UCSD-AML1 (cell line): Measurements from ENCODE around the gene RNU5B-1.

Experiments
- DNase-seq: peaks from one replicate; lab custom pipeline; 2025; ENCODE audit not compliant: unreplicated experiment; lab: John Stamatoyannopoulos, UW

RNU5B-1 gene

GRCh38 chr15:65327651-65328393, 23.3 kb downstream of the RNU5B-1 start:
- no peak for DNase-seq

- no peak for DNase-seq
These were observed 24.2 kb downstream of the RNU5B-1 start for GRCh38 chr15:65328506-65329287.

- no peak for DNase-seq
These were observed 25.0 kb downstream of the RNU5B-1 start for GRCh38 chr15:65329288-65329983.

GRCh38 chr15:65329984-65330735, 25.7 kb downstream of the RNU5B-1 start:
- DNase-seq, result no peak

- DNase-seq, result no peak
These were observed 26.6 kb downstream of the RNU5B-1 start for GRCh38 chr15:65330934-65331645.

- no peak for DNase-seq
These were observed 27.3 kb downstream of the RNU5B-1 start for GRCh38 chr15:65331811-65332210.

- DNase-seq, result no peak
These were observed 28.1 kb downstream of the RNU5B-1 start for GRCh38 chr15:65332391-65333147.

- DNase-seq, result no peak
These were observed 28.8 kb downstream of the RNU5B-1 start for GRCh38 chr15:65333148-65333820.

- DNase-seq, result no peak
These were observed 29.4 kb downstream of the RNU5B-1 start for GRCh38 chr15:65333856-65334255.

GRCh38 chr15:65334586-65335231, 30.2 kb downstream of the RNU5B-1 start:
- no peak for DNase-seq

GRCh38 chr15:65335278-65336055, 31.0 kb downstream of the RNU5B-1 start:
- DNase-seq, result no peak

- DNase-seq, result no peak
These were observed 32.3 kb downstream of the RNU5B-1 start for GRCh38 chr15:65336493-65337435.

GRCh38 chr15:65337436-65338070, 33.1 kb downstream of the RNU5B-1 start:
- no peak for DNase-seq

GRCh38 chr15:65338366-65338765, 33.9 kb downstream of the RNU5B-1 start:
- no peak for DNase-seq

GRCh38 chr15:65338823-65339222, 34.3 kb downstream of the RNU5B-1 start:
- DNase-seq, result no peak

GRCh38 chr15:65339416-65339815, 34.9 kb downstream of the RNU5B-1 start:
- DNase-seq, result no peak
